PC-3 (cell line): ENCODE results near the gene ZXDC. TPM values are rescaled to one million over a fixed set of nuclear protein-coding genes. Genes with fewer than 3 reads are reported as not detected.

Experiments
- total RNA-seq: library from RNA; depleted of rRNA; stranded (reverse); fragments of >200 nt; gene quantifications from 2 replicates; pipeline ENCODE4 v1.2.3, GENCODE V29; 2014; rRNA removed

The ZXDC gene
- total RNA-seq, 1 experiment from 2014 or later, result 18.7 TPM

Other genes starting within 250 kb of the ZXDC start
- 0.12 TPM in 1 of 2 replicates, not detected in the other for gene KLF15, start 118.5 kb downstream of the ZXDC start, total RNA-seq
- not detected in 2 replicates for gene CFAP100, start 81.0 kb downstream of the ZXDC start, total RNA-seq
- not detected in 2 replicates for gene UROC1, start 41.9 kb upstream of the ZXDC start, total RNA-seq
- not detected in 2 replicates for gene CHST13, start 48.3 kb upstream of the ZXDC start, total RNA-seq
- not detected in 2 replicates for gene C3orf22, start 83.0 kb upstream of the ZXDC start, total RNA-seq
- gene TXNRD3, start 179.2 kb upstream of the ZXDC start, total RNA-seq, result 5.5 and 7.8 TPM in 2 replicates
- gene CHCHD6, start 228.3 kb upstream of the ZXDC start, total RNA-seq, result 32.3 and 33.0 TPM in 2 replicates